ENCODE data around the gene CDK14. TPM values are rescaled to one million over a fixed set of nuclear protein-coding genes. Genes with fewer than 3 reads are reported as not detected.
A peak's percentile ranks its signal among the peaks of the same experiment; 100 is the strongest.

The CDK14 gene
- total RNA-seq, 1 donor = 44.8 TPM

DNA sequence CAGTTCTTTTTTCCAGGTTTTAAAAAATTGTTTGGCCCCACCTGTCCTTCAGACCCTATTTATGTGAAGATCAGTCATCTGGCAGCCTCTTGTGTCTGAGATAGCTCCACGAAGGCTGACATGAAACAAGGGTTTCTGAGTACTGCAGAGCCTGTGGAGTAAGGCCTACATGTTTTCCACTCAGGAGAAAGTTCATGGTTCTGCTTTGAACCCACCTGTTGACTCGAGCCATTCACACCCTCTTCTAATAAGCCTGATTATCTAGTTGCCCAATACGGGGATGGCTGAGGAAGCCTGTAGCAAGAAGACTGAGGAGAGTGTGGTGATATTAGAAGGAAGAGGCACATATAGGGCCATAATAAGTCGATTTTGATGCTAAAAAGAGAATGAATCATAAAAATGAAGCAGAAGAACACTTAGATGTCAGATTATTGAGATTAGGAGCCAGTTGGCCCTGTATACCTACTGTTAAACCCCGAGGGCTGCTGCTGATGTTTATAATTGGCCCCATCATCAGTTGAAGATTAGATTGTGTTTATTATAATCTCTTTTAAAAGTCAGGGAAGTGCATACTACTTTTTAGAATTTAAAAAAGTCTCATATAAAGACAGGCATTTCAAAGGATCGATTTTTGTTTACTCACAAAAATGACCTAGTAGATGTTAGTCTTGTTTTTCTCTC is 109.4 kb downstream of the CDK14 start:
- TF ChIP-seq, protein P1, sequence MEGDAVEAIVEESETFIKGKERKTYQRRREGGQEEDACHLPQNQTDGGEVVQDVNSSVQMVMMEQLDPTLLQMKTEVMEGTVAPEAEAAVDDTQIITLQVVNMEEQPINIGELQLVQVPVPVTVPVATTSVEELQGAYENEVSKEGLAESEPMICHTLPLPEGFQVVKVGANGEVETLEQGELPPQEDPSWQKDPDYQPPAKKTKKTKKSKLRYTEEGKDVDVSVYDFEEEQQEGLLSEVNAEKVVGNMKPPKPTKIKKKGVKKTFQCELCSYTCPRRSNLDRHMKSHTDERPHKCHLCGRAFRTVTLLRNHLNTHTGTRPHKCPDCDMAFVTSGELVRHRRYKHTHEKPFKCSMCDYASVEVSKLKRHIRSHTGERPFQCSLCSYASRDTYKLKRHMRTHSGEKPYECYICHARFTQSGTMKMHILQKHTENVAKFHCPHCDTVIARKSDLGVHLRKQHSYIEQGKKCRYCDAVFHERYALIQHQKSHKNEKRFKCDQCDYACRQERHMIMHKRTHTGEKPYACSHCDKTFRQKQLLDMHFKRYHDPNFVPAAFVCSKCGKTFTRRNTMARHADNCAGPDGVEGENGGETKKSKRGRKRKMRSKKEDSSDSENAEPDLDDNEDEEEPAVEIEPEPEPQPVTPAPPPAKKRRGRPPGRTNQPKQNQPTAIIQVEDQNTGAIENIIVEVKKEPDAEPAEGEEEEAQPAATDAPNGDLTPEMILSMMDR (IDR thresholded peaks at IDR 0.05; ENCODE audit: insufficient read depth, low read length) = no peak

DNA sequence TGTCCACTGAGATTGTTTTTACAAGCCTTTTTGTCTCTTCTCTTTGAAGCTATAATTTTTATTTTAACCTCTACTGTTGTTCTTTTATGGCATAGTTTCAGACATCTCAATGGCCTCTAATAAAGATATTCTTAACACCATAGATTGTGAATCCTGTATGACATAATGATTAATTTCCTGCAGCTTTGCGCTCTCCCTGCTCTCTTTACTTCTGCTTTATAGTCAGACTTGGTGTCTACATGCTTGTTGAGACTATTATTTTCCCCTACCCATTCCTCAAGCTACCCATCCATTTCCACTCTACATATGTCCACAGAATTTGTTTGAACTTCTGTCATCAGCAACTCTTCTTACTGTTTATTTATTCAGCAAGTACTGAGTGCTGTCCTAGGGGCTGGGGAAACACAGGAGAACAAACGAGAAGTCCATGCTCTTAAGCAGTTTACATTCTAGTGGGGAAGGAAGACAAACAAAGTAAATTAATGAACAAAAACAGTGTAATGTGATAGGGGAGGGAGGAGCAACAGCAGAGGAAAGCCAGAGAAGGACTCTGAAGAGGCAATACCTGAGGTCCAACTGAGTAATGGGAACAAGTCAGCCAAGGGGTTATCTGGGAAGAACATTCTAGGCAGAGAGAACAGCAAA is 110.1 kb downstream of the CDK14 start:
- no peak for DNase-seq (ENCODE audit: low read depth)
- TF ChIP-seq, protein P1 (IDR thresholded peaks at IDR 0.05; ENCODE audit: insufficient read depth, low read length) = no peak
- H3K4me3 ChIP-seq (ENCODE audit: low read depth, low read length) = no peak overlapping the region

More for the DNA sequence above, 109.4 kb downstream of the CDK14 start:
- no peak for DNase-seq (ENCODE audit: low read depth)
- no peak overlapping the region for H3K4me3 ChIP-seq (ENCODE audit: low read depth, low read length)

DNA sequence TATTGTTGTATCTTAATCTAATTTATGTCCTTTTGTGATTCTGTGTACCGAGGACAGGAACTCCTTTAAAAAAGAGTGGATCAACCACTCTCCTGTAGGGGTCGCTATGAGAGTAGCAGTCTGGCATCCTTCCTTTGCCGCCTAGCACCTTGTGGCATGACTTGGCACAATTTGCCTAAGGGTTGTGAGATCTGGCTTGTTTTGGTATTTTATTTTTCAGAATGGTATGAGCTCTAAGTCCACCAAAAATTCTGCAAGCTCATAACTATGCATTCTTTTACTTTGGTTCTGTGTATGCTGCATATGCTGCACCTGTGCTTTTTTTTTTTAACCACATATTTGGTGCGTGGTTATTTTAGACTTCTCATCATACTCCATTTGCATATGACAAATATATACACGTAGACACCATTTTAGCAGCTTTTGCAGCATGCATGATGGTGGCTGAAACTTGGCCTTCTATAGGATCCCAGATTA is 112.8 kb downstream of the CDK14 start:
- DNase-seq (ENCODE audit: low read depth) = peak; percentile 16
- TF ChIP-seq, protein P1 (IDR thresholded peaks at IDR 0.05; ENCODE audit: insufficient read depth, low read length) = peak; percentile 25
- no peak overlapping the region for H3K4me3 ChIP-seq (ENCODE audit: low read depth, low read length)

DNA sequence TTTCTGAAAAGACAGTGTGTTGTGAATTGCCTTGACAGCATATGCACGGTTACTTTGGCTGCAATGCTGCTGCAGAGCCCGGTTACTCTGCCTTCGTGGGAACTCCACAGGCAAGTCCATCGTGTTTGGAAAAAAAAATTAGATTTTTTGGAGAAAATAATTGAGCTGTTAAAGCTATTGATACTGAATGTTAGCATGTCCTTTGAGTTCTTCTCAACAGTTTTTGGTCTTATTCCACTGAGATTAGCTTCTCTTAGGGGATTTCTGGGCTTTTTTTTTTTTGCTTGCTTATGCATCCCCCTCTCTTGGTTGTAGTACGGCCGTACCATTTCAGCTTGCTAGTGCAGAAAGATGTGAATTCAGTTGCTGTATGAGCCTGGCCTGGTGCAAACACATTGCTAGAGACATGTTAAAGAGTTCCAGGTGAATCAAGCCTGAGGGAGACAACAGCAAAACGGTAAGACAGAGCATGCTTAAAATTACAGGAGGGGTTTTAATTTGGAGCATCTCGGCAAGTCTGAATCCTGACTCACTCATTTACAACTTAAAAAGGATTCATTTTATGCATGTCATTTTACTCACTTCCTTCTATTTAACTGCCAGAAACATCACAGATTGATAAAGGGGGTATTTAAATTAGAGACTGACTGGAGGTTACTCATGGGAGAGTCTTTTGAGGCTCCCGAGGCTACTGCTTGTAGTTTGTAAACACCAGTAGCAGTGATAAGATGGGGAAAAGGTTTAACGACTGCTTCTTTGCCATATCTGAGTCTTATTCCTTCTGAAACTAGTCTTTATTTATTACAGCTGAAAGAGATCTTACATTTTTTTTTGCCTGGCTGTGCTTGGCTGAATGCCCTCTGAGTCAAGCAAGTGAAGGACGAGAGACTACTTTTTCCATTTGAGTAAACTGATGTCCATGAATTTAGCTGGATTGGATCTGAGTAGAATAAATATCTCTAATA is 113.7 kb downstream of the CDK14 start:
- peak; percentile 78 for DNase-seq (ENCODE audit: low read depth)
- no peak overlapping the region for H3K4me3 ChIP-seq (ENCODE audit: low read depth, low read length)
- TF ChIP-seq, protein P1 (IDR thresholded peaks at IDR 0.05; ENCODE audit: insufficient read depth, low read length) = no peak

DNA sequence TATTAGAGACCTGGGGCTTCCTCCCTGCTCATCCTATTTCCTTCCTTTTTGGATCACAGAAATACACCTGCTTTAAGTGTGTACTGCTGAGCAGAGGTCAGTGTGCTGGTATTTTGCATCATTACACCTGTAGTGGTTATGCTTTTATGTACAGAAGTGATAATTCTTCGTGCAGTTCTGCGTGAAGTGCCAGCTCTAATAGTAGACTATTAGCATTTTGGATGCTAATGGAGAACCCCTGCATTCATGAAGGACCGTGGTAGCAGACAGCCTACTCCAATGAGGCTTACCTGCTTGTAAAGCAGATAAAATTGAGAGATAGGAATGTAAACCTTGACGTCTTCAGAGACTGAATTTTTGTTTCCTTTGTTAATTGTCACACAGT is 114.3 kb downstream of the CDK14 start:
- TF ChIP-seq, protein P1 (IDR thresholded peaks at IDR 0.05; ENCODE audit: insufficient read depth, low read length) = no peak
- DNase-seq (ENCODE audit: low read depth) = no peak
- no peak overlapping the region for H3K4me3 ChIP-seq (ENCODE audit: low read depth, low read length)

DNA sequence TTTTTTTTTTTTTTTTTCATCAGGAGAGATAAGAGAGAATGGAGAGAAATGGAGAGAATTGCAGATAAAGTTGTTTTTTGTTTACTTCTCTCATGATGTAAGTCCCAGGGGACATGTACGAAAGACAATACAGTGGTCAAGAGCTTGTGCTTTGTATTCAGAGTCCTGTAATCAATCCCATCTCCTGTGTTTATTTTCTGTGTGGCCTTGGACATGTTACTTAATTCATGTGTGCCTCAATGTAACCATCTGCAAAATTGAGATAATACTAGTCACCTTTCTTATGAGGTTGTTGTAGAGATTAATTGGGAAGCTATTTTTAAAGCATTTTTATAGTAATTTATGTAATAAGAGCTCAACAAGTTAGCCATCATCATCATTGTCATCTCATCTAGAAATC is 117.5 kb downstream of the CDK14 start:
- TF ChIP-seq, protein P1 (IDR thresholded peaks at IDR 0.05; ENCODE audit: insufficient read depth, low read length) = no peak
- no peak overlapping the region for H3K4me3 ChIP-seq (ENCODE audit: low read depth, low read length)
- DNase-seq (ENCODE audit: low read depth) = no peak
